Stimulated activated CD8-positive, alpha-beta memory T cell treated with anti-CD3 and anti-CD28 coated beads, Interleukin-15, amount 100 ng/mL, for 1 hour (primary cell): Measurements from ENCODE around the gene RHOF.
"Not testable (repeated sequence)": the region's sequence is repeated elsewhere in the genome, so short reads cannot be mapped to it uniquely, and the experiment has no call there.

Source experiments
- DNase-seq: peaks from one replicate; pipeline ENCODE4 v3.0.0-alpha.2; 2020; ENCODE audit warnings: low read depth

Gene RHOF

GRCh38 chr12:121773011-121773777, 20.3 kb downstream of the RHOF start:
- DNase-seq = no peak

- DNase-seq = no peak
These were observed 22.5 kb downstream of the RHOF start for GRCh38 chr12:121770813-121771625.

GRCh38 chr12:121770388-121770787, 23.1 kb downstream of the RHOF start:
- no peak for DNase-seq

GRCh38 chr12:121769831-121770301, 23.6 kb downstream of the RHOF start:
- DNase-seq = no peak

DNA sequence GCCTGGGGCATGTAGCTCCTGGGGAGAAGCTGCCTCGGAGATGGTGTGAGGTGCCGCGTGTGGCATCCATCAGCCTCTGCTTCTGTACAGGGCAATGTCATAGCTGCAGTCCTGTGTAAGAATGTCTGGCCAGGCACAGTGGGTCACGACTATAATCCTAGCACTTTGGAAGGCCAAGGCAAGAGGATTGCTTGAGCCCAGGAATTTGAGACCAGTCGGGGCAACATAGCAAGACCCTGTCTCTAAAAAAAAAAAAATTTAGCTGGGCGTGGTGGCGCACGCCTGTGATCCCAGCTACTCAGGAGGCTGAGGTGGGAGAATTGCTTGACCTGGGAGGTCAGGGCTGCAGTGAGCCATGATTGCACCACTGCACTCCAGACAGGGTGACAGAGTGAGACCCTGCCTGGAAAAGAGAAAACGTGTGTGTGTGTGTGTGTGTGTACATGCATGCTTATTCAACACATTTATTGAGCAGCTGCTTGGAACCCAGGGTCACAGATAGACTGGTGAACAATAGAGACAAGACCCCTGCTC, 24.1 kb downstream of the RHOF start:
- no peak for DNase-seq

- no peak for DNase-seq
These were observed 25.9 kb downstream of the RHOF start for GRCh38 chr12:121767525-121768016.

GRCh38 chr12:121766290-121767039, 27.0 kb downstream of the RHOF start:
- no peak for DNase-seq

GRCh38 chr12:121765573-121765972, 27.9 kb downstream of the RHOF start:
- DNase-seq = no peak

GRCh38 chr12:121764808-121765207, 28.7 kb downstream of the RHOF start:
- DNase-seq = no peak

- DNase-seq = no peak
These were observed 31.2 kb downstream of the RHOF start for GRCh38 chr12:121762269-121762668.

DNA sequence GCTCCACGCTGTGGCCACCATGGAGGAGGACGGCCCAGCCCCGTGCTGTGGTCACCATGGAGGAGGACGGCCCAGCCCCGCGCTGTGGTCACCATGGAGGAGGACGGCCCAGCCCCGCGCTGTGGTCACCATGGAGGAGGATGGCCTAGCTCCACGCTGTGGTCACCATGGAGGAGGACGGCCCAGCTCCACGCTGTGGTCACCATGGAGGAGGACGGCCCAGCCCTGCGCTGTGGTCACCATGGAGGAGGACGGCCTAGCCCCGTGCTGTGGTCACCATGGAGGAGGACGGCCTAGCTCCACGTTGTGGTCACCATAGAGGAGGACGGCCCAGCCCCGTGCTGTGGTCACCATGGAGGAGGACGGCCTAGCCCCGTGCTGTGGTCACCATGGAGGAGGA, 35.0 kb downstream of the RHOF start:
- DNase-seq = not testable (repeated sequence)

GRCh38 chr12:121755591-121755990, 37.9 kb downstream of the RHOF start:
- no peak for DNase-seq

GRCh38 chr12:121754836-121755235, 38.7 kb downstream of the RHOF start:
- no peak for DNase-seq

GRCh38 chr12:121753844-121754264, 39.6 kb downstream of the RHOF start:
- DNase-seq = no peak

DNA sequence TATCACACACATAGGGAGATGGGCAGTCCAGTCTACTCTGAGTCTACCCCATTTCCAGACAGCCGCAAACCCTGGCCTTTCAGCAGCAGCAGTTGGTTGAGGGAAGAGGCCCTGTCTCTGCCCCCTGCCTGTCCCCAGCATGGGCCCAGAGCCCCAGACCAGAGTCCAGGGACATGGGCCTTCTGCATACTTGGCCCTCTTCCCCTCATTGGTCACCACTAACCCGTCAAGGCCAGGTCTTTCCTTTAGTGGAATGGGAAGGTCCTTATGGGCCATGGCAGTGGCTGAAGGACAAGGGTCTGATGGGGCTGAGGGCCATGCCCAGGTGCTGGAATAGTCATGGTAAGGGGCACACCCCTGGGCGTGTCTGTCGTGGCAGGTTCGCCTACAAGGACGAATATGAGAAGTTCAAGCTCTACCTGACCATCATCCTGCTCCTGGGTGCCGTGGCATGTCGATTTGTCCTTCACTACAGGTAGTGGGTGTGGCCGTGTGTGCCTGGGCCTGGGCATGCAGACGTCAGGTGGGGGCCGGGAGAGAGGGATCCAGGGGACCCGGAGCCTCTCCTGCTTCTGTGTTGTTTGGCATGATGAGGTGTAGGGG, 41.6 kb downstream of the RHOF start:
- DNase-seq = no peak

- DNase-seq = no peak
These were observed 42.5 kb downstream of the RHOF start for GRCh38 chr12:121751034-121751433.

- DNase-seq = no peak
These were observed 43.0 kb downstream of the RHOF start for GRCh38 chr12:121750507-121750955.

GRCh38 chr12:121749267-121749666, 44.2 kb downstream of the RHOF start:
- DNase-seq = no peak

- no peak for DNase-seq
These were observed 44.8 kb downstream of the RHOF start for GRCh38 chr12:121748571-121749265.

DNA sequence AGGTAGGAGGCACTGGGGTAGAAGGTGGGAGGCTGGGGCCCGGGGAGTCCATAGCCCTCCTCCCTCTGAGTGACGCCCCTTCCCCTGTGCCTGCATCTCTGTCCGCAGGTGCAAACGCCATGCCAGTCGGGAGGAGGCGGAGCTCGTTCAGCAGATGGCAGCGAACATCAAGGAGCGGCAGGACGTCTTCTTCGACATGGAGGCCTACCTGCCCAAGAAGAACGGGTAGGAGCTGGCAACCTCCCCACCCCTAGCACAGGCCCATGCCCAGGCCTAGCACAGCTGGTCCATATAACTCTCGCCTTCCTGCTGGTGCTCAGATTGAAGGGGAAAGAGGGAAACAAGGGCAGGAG, 45.3 kb downstream of the RHOF start:
- no peak for DNase-seq

- DNase-seq = not testable (repeated sequence)
These were observed 47.9 kb downstream of the RHOF start for GRCh38 chr12:121745545-121745944.
